ENCODE data around the gene KIAA1755.

DNA sequence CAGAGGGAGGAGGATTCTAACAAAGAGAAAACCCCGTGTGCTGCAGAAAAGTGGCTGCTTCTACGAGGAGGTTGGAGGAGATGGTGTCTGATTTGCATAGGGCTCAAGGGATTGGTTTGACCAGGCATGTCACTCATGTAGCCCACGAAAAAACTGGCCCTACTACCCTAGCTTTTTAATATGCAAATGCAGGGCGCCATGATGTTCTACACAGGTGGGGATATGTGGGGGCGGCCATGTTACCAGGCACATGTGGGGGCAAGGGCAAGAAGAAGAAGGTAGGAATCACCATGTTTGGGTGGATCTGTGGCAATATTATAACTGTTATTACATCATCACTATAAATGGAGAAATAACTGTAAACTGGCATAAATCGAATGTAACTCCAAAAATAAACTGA, 9.9 kb downstream of the KIAA1755 start:
- no peak for TF ChIP-seq EZH2phosphoT487 (conservative IDR thresholded peaks at IDR 0.05; ENCODE audit: low read length)
- TF ChIP-seq, protein P1, sequence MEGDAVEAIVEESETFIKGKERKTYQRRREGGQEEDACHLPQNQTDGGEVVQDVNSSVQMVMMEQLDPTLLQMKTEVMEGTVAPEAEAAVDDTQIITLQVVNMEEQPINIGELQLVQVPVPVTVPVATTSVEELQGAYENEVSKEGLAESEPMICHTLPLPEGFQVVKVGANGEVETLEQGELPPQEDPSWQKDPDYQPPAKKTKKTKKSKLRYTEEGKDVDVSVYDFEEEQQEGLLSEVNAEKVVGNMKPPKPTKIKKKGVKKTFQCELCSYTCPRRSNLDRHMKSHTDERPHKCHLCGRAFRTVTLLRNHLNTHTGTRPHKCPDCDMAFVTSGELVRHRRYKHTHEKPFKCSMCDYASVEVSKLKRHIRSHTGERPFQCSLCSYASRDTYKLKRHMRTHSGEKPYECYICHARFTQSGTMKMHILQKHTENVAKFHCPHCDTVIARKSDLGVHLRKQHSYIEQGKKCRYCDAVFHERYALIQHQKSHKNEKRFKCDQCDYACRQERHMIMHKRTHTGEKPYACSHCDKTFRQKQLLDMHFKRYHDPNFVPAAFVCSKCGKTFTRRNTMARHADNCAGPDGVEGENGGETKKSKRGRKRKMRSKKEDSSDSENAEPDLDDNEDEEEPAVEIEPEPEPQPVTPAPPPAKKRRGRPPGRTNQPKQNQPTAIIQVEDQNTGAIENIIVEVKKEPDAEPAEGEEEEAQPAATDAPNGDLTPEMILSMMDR (IDR thresholded peaks at IDR 0.05; ENCODE audit: insufficient read depth, low read length, poor library complexity, severe bottlenecking), result no peak

Measured in SU-DHL-6 (cell line).